Activated CD4-positive, alpha-beta T cell treated with anti-CD3 and anti-CD28 coated beads, Interleukin-2, amount 10 ng/mL, durations not matched to agents 7 days and 5 days (primary cell): Measurements from ENCODE around the gene CEP128. TPM values are rescaled to one million over a fixed set of nuclear protein-coding genes. Genes with fewer than 3 reads are reported as not detected.

Experiments
- CTCF ChIA-PET: fragments of 350-600 bp; sonication (Branson Sonifier 250); formaldehyde crosslinking; loops from one replicate; lab custom pipeline; 2021; ENCODE audit warnings: antibody characterized with exemption; lab: Charles Lee
- POLR2A ChIA-PET: fragments of 350-600 bp; sonication (Branson Sonifier 250); formaldehyde crosslinking; loops from one replicate; lab custom pipeline; 2021; ENCODE audit warnings: antibody characterized with exemption; lab: Charles Lee
- DNase-seq: peaks from one replicate; pipeline ENCODE4 v3.0.0-alpha.2; 2020
- H3K27ac Mint-ChIP-seq: one replicate; pipeline ENCODE4 v1.8.0; 2021; ENCODE audit warnings: mild to moderate bottlenecking, moderate library complexity, mixed read lengths
- H3K27me3 Mint-ChIP-seq: one replicate; pipeline ENCODE4 v1.8.0; 2021; ENCODE audit warnings: mixed read lengths
- H3K36me3 Mint-ChIP-seq: one replicate; pipeline ENCODE4 v1.8.0; 2021; ENCODE audit warnings: low read depth, mixed read lengths
- H3K4me1 Mint-ChIP-seq: one replicate; pipeline ENCODE4 v1.8.0; 2021; ENCODE audit warnings: mixed read lengths
- H3K4me3 Mint-ChIP-seq: one replicate; pipeline ENCODE4 v1.8.0; 2021; ENCODE audit warnings: mild to moderate bottlenecking, moderate library complexity, mixed read lengths
- H3K9me3 Mint-ChIP-seq: one replicate; pipeline ENCODE4 v1.8.0; 2021; ENCODE audit warnings: mixed read lengths
- total RNA-seq, 2 experiments: library from RNA; stranded (reverse); gene quantifications; one replicate each; pipeline ENCODE4 v1.2.3, GENCODE V29; 2021

Gene CEP128
- total RNA-seq, 2 experiments from 2014 or later, result 27.4 to 35.8 TPM

DNA sequence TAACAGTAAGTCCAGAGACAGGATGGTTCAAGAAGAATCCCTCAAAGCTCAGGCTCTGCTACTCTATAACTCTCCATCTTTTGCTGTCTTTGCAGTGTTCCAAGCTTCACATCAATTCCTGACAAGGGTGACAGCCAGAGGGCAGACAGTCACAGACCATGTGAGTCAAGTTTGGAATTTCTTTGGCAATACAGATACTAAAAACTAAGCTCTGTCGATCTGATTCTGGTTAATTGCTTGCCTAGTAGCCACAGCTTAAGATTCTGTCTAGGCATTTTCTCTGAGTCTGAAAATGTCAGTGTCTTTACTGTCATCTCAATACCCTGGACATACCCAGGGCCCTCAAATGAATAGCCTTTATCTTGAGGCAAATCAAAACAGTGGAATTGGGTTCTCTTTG, 153.7 kb downstream of the CEP128 start:
- DNase-seq, result no peak
- Mint-ChIP-seq H3K4me3 (no peak overlapping the region), H3K36me3 (peaks cover 19% of the 10 kb centered on the region), H3K9me3 (no peaks in the 10 kb centered on the region), H3K4me1 (no peaks in the 10 kb centered on the region), H3K27ac (no peak overlapping the region), H3K27me3 (no peaks in the 10 kb centered on the region)
- ChIA-PET POLR2A (no interaction called here), CTCF (interaction anchor here (0.6 kb wide), 1 partner anchor 14 kb away, joined by 3 read pairs; no protein-coding TSS in a partner anchor)

DNA sequence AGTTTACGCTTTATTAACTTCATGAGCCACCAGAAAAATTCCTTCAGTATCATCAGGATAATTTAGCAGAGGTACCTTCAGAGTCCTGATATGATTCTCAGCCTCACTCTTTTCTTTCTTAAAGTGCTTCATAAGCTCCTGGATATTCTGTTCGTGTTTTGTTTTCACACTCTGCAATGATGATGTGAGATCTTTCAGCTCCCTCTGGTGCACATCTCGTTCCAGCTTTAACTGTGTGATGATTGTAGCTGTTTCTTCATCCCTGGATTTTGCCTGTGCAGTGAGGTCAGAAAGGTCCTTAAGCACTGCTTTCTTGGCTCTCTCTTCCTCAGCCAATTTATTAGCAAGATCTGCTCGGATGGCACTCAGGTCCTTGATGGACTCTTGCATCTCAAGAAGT, 156.7 kb downstream of the CEP128 start:
- POLR2A ChIA-PET, result no interaction called here
- no peak for DNase-seq
- H3K9me3 Mint-ChIP-seq, result no peaks in the 10 kb centered on the region
- CTCF ChIA-PET, result interaction anchor here (0.7 kb wide), 1 partner anchor 540 kb away, joined by 3 read pairs; no protein-coding TSS in a partner anchor
- H3K4me3 Mint-ChIP-seq, result no peak overlapping the region
- no peaks in the 10 kb centered on the region for H3K4me1 Mint-ChIP-seq
- H3K36me3 Mint-ChIP-seq, result peaks cover 16% of the 10 kb centered on the region
- no peak overlapping the region for H3K27ac Mint-ChIP-seq
- H3K27me3 Mint-ChIP-seq, result no peaks in the 10 kb centered on the region

DNA sequence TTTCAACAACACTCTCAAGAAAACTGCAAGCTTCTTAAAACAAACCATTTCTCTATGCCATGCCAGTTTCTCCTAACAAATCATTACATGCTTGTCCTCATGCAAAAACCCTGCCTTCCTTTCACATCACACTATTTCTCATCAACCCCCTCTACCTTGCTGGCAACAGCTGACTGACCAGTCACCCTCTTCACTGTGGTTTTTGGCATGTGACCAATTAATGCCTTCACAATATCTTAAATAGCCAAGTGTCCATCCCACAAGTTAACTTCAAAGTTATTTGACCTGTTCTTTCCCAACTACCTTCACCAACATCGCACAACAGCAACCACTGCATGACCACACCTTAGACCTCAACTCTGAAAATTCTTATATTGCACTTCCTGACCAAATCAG, 159.6 kb downstream of the CEP128 start:
- no peak for DNase-seq
- CTCF ChIA-PET, result no interaction called here

DNA sequence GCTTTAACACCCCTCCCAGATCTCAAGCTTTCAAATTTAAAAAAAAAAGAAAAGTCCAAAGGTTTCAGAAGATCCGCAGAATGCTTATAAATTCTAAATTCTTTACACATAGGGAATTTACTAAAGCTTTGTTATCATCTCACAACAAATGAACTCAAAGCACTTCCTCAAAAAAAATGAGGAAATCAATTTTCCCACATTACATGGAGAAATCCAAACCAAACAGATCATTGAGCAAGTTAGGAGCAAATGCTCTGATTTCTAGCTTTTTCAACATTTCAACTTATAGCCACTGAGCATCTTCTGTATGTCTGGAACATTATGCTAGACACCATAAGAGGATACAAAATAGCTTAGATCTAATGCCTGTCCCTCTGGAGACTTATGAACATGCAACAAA, 161.0 kb downstream of the CEP128 start:
- no peaks in the 10 kb centered on the region for H3K4me1 Mint-ChIP-seq
- H3K9me3 Mint-ChIP-seq, result no peaks in the 10 kb centered on the region
- ChIA-PET CTCF (interaction anchor here (1.0 kb wide), 1 partner anchor 9 kb away, joined by 3 read pairs; no protein-coding TSS in a partner anchor), POLR2A (no interaction called here)
- no peak overlapping the region for H3K27ac Mint-ChIP-seq
- no peaks in the 10 kb centered on the region for H3K27me3 Mint-ChIP-seq
- DNase-seq, result no peak
- peaks cover 15% of the 10 kb centered on the region for H3K36me3 Mint-ChIP-seq
- no peak overlapping the region for H3K4me3 Mint-ChIP-seq

More for the DNA sequence above, 159.6 kb downstream of the CEP128 start:
- POLR2A ChIA-PET, result no interaction called here
- Mint-ChIP-seq H3K4me3 (no peak overlapping the region), H3K36me3 (peaks cover 15% of the 10 kb centered on the region), H3K27me3 (no peaks in the 10 kb centered on the region), H3K9me3 (no peaks in the 10 kb centered on the region), H3K27ac (no peak overlapping the region), H3K4me1 (no peaks in the 10 kb centered on the region)

DNA sequence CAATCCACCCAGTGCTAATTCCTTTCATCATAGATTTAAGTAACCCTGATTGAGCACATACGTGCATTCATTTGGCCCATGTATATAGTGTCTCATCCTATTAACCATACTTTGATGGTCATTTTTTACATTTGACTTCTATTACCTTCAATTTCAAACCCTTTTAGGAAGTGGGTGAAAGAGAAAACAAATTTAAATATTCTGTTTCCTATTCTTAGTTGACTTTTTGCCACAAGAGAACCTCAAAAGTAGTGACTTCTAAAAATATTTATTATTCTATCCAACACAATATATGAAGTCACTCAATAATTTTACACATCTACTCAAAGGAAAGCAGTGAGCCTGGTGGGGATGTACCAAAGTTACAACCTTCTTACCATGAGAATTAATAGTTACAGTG, 164.9 kb downstream of the CEP128 start:
- Mint-ChIP-seq H3K36me3 (peaks cover 7% of the 10 kb centered on the region), H3K9me3 (no peaks in the 10 kb centered on the region), H3K27me3 (no peaks in the 10 kb centered on the region), H3K4me3 (no peak overlapping the region), H3K4me1 (no peaks in the 10 kb centered on the region), H3K27ac (no peak overlapping the region)
- POLR2A ChIA-PET, result no interaction called here
- CTCF ChIA-PET, result no interaction called here
- DNase-seq, result no peak

DNA sequence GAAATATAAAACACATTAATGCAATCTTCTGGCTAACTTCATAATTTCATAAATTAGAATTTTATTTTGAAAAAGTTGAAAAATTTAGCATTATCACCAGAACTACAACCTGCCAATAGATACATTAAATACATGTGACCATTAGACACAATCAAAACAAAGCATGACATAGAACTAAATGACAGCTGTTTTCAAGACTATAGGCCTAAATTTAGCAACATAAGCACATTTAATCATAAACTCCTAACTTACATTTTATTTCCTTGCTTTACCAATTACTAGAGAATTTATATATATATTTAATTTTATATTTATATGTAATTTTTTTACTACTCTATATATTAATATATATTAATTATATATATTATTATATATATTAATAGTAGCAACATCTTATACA, 165.4 kb downstream of the CEP128 start:
- POLR2A ChIA-PET, result no interaction called here
- Mint-ChIP-seq H3K4me1 (no peaks in the 10 kb centered on the region), H3K4me3 (no peak overlapping the region), H3K9me3 (no peaks in the 10 kb centered on the region), H3K27me3 (no peaks in the 10 kb centered on the region), H3K27ac (no peak overlapping the region), H3K36me3 (peaks cover 7% of the 10 kb centered on the region)
- CTCF ChIA-PET, result no interaction called here
- DNase-seq, result no peak

DNA sequence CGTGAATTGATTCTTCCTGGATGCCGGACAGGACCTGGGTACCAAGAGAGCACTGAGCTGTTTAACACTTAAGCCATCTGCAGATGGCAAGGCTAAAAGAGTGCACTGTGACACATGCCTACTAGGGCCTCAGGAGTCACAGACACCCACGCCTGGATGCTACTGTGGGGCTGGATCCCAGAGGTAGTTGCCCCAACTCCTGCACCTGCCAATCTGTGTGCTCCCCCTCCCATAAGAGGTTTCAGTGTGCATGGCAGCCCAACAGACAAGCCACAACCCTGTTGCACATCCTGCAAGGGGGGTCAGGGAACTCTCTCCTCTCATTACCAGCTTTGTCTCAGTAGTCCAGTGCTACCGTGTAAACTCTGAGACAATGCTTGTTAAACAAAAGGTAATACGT, 169.0 kb downstream of the CEP128 start:
- H3K4me1 Mint-ChIP-seq, result no peaks in the 10 kb centered on the region
- H3K27ac Mint-ChIP-seq, result no peak overlapping the region
- H3K9me3 Mint-ChIP-seq, result no peaks in the 10 kb centered on the region
- H3K36me3 Mint-ChIP-seq, result peaks cover 2% of the 10 kb centered on the region
- H3K27me3 Mint-ChIP-seq, result no peaks in the 10 kb centered on the region
- H3K4me3 Mint-ChIP-seq, result no peak overlapping the region
- ChIA-PET CTCF (no interaction called here), POLR2A (no interaction called here)
- DNase-seq, result no peak

DNA sequence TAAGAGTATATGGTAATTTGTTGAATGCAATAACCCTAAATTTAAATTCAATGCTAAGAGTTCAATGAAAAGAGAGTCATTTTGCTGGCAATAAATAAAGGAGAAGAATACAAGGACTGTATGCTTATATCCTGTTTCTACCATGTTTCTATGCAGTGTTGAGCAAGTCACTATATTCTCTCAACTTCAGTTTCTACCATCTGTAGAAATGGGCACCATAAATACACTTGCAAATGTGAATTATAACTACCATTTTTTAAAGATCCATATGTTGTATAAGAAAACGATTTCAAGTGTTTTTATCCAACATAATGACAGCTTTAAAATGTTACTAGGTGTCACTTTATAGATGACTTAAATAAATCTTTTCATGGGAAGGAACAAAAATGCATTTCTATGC, 170.3 kb downstream of the CEP128 start:
- Mint-ChIP-seq H3K27ac (no peak overlapping the region), H3K9me3 (no peaks in the 10 kb centered on the region), H3K4me3 (no peak overlapping the region), H3K4me1 (no peaks in the 10 kb centered on the region), H3K36me3 (no peaks in the 10 kb centered on the region), H3K27me3 (no peaks in the 10 kb centered on the region)
- POLR2A ChIA-PET, result no interaction called here
- CTCF ChIA-PET, result interaction anchor here (1.4 kb wide), 1 partner anchor 9 kb away, joined by 3 read pairs; no protein-coding TSS in a partner anchor
- DNase-seq, result no peak

DNA sequence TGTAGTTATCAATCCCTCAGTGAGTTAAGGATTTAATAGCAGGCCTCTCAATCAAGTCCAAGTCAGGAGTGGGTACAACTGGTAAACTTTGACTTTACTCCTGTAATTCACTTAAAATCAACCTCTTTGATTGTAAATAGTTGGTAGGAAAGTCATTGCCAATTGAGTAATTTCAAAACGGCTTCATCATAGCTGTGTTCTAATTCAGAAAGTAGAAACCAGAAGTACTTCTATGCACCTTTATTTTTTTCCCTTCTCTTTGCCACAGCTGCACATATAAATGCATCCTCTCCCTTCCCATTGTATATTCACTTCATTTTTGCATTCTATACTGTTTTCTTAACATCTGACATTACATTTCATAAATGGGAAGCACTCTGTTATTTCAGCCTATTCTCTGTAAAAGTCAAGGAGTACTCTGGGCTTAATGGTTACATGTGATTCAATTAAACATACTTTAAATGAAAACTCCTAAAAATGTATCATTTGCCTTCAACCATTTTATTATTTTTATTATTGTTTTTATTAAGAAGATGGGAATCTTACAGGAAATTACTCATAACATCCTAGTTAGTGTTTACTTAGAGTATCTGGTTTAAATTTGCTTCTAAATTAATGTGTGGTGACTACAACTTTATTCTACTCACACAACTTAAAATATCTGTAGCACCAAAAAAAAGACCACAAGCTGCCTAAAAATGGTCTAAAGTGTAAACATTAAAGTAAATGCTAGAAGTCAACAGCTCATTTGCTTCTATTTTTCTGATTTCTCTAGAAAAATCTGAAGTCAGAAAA, 171.2 kb downstream of the CEP128 start:
- Mint-ChIP-seq H3K27ac (no peak overlapping the region), H3K4me3 (no peak overlapping the region), H3K4me1 (no peaks in the 10 kb centered on the region), H3K36me3 (no peaks in the 10 kb centered on the region), H3K9me3 (no peaks in the 10 kb centered on the region), H3K27me3 (no peaks in the 10 kb centered on the region)
- ChIA-PET POLR2A (no interaction called here), CTCF (no interaction called here)
- no peak for DNase-seq

DNA sequence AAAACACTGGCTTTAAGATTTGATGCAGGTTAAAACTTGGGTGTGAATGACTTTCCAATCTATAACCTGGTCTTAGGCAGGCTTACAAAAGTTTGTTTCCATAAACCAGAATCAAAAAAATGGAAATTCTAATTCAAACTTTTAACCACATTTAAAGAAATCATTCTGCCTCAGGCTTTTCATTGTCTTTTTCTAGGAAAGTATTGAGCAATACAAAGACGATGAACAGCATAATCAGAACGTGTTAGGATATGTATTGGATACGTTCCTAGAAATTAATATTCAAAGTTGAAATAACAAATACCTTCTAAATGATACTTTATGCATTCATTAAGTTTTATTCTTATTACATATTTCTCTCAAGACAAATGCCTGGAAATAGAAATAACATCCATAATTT, 172.9 kb downstream of the CEP128 start:
- no peaks in the 10 kb centered on the region for H3K36me3 Mint-ChIP-seq
- no peaks in the 10 kb centered on the region for H3K9me3 Mint-ChIP-seq
- CTCF ChIA-PET, result no interaction called here
- no peak for DNase-seq
- H3K27me3 Mint-ChIP-seq, result no peaks in the 10 kb centered on the region
- no peak overlapping the region for H3K27ac Mint-ChIP-seq
- H3K4me3 Mint-ChIP-seq, result no peak overlapping the region
- H3K4me1 Mint-ChIP-seq, result no peaks in the 10 kb centered on the region
- POLR2A ChIA-PET, result no interaction called here

DNA sequence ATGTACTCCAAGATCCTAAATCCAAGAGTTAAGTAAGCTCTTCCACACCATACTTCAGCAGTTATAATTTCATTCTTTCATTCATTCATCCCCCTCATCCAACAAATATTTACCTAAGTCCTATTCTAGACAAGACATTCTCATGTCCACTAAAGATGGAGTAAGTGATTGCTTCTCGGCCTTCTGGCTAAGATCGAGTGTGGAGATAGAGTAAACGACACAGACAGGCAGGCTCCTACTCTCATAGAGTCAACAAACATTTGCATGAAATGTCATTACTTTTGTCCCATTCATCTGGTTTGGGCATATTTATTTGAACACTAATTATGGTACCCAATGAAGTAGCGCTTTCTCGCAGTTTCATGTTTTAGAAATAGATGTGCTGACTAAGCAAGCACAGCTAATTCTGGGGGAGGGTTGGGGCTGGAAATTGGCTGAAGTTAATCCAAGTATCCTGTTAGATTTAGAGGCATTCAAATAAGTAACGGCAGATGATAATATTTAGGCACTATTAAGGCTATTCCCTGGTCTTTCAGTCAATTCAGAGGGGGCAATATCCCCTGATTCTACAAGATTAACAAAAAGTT, 176.5 kb downstream of the CEP128 start:
- Mint-ChIP-seq H3K4me3 (no peak overlapping the region), H3K9me3 (no peaks in the 10 kb centered on the region), H3K4me1 (no peaks in the 10 kb centered on the region), H3K36me3 (peaks cover 1% of the 10 kb centered on the region), H3K27me3 (no peaks in the 10 kb centered on the region), H3K27ac (no peak overlapping the region)
- ChIA-PET CTCF (interaction anchor here (0.6 kb wide), 2 partner anchors 111 to 691 kb away, joined by 3 to 5 read pairs; no protein-coding TSS in a partner anchor), POLR2A (no interaction called here)
- DNase-seq, result no peak

DNA sequence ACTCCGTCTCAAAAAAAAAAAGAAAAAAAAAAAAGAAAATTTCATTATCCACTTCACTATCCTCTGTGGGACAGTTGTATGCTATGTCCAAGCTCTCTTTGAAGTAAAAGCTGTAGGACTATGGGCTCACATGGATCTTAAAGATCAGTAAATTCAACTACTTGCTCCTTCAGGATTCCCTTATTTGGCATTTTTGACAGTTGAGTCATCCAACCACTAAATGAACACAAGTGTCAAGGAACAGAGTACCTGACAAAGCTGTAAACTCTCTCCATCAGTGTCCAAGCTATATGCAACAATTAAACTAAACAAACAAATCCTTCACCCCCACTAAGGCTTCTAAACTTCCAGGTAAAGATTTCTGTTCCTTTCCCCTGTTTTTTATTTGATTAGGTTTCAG, 177.0 kb downstream of the CEP128 start:
- no peak for DNase-seq
- H3K27ac Mint-ChIP-seq, result no peak overlapping the region
- ChIA-PET POLR2A (no interaction called here), CTCF (interaction anchor here (0.6 kb wide), 1 partner anchor 111 kb away, joined by 3 read pairs; no protein-coding TSS in a partner anchor)
- no peaks in the 10 kb centered on the region for H3K9me3 Mint-ChIP-seq
- H3K36me3 Mint-ChIP-seq, result peaks cover 1% of the 10 kb centered on the region
- H3K4me3 Mint-ChIP-seq, result no peak overlapping the region
- H3K4me1 Mint-ChIP-seq, result no peaks in the 10 kb centered on the region
- H3K27me3 Mint-ChIP-seq, result no peaks in the 10 kb centered on the region

DNA sequence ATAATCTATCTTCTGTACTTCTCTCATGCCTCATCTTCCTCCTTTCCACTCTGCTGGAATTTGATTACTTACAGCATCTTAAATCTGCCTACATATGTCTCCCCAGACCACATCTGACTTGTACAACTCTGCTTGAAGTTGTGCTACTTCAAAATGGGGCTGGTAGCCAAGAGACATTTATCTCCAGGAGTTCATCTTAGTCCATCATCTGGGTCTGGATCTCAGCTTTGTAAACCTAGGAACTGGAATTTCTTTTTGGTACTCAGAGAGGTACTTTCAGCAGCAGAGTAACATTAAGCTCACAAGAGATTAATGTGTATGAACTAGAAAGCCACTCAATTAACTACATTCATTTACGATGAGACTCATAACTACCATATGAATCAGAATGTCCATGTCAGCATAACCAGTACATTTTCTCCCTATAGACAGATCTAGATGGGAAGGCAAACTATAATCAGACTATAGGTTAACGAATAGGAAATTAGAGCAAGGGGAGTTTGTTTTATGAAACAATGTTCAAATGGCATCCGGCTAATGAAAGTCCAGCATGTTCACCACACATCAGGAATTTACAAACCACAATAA, 178.8 kb downstream of the CEP128 start:
- Mint-ChIP-seq H3K27ac (no peak overlapping the region), H3K4me3 (no peak overlapping the region), H3K4me1 (no peaks in the 10 kb centered on the region), H3K9me3 (no peaks in the 10 kb centered on the region), H3K36me3 (peaks cover 5% of the 10 kb centered on the region), H3K27me3 (no peaks in the 10 kb centered on the region)
- POLR2A ChIA-PET, result no interaction called here
- DNase-seq, result no peak
- CTCF ChIA-PET, result no interaction called here
